Endothelial cell of hepatic sinusoid (primary cell): ENCODE data around the gene DCAF5.
"Not testable (repeated sequence)": the region's sequence is repeated elsewhere in the genome, so short reads cannot be mapped to it uniquely, and the experiment has no call there.

Experiments
- in situ Hi-C: cut with HindIII; loops from 2 replicates; pipeline ENCODE4 v1.10.0; 2017; ENCODE audit warnings: low sequenced_read_pairs

DCAF5 gene

GRCh38 chr14:69045857-69046475, 107.0 kb downstream of the DCAF5 start:
- in situ Hi-C loops, result loop anchor here (5.0 to 10.0 kb wide), 2 partner anchors 36 to 61 kb away; no protein-coding TSS in a partner anchor

- in situ Hi-C loops, result loop anchor here (5.0 to 10.0 kb wide), 2 partner anchors 37 to 60 kb away; no protein-coding TSS in a partner anchor
These were observed 107.9 kb downstream of the DCAF5 start for GRCh38 chr14:69044965-69045555.

- in situ Hi-C loops, result loop anchor here (10.0 kb wide), 1 partner anchor 59 kb away; no protein-coding TSS in a partner anchor
These were observed 108.6 kb downstream of the DCAF5 start for GRCh38 chr14:69044296-69044695.

- in situ Hi-C loops, result loop anchor here (10.0 kb wide), 1 partner anchor 59 kb away; no protein-coding TSS in a partner anchor
These were observed 109.2 kb downstream of the DCAF5 start for GRCh38 chr14:69043596-69044260.

- in situ Hi-C loops, result loop anchor here (10.0 kb wide), 1 partner anchor 58 kb away; no protein-coding TSS in a partner anchor
These were observed 110.0 kb downstream of the DCAF5 start for GRCh38 chr14:69042787-69043444.

GRCh38 chr14:69042299-69042698, 110.6 kb downstream of the DCAF5 start:
- in situ Hi-C loops, result loop anchor here (10.0 kb wide), 1 partner anchor 57 kb away; no protein-coding TSS in a partner anchor

GRCh38 chr14:69041783-69042182, 111.1 kb downstream of the DCAF5 start:
- in situ Hi-C loops, result loop anchor here (10.0 kb wide), 1 partner anchor 57 kb away; no protein-coding TSS in a partner anchor

- in situ Hi-C loops, result loop anchor here (10.0 kb wide), 1 partner anchor 56 kb away; no protein-coding TSS in a partner anchor
These were observed 112.6 kb downstream of the DCAF5 start for GRCh38 chr14:69040353-69040752.

- in situ Hi-C loops, result no loop called here
These were observed 113.7 kb downstream of the DCAF5 start for GRCh38 chr14:69039288-69039628.

GRCh38 chr14:69038455-69039287, 114.2 kb downstream of the DCAF5 start:
- in situ Hi-C loops, result no loop called here

GRCh38 chr14:69037790-69038454, 115.0 kb downstream of the DCAF5 start:
- in situ Hi-C loops, result no loop called here

GRCh38 chr14:69036757-69037506, 116.0 kb downstream of the DCAF5 start:
- in situ Hi-C loops, result no loop called here

- in situ Hi-C loops, result no loop called here
These were observed 118.2 kb downstream of the DCAF5 start for GRCh38 chr14:69034612-69035262.

GRCh38 chr14:69027242-69027913, 125.5 kb downstream of the DCAF5 start:
- in situ Hi-C loops, result no loop called here

GRCh38 chr14:69023035-69023434, 129.9 kb downstream of the DCAF5 start:
- in situ Hi-C loops, result no loop called here

- in situ Hi-C loops, result not testable (repeated sequence)
These were observed 130.8 kb downstream of the DCAF5 start for GRCh38 chr14:69022093-69022492.

- in situ Hi-C loops, result no loop called here
These were observed 135.2 kb downstream of the DCAF5 start for GRCh38 chr14:69017706-69018105.

GRCh38 chr14:69014829-69015259, 138.1 kb downstream of the DCAF5 start:
- in situ Hi-C loops, result no loop called here
